Keratinocyte (primary cell): ENCODE measurements around the gene TBC1D2. TPM values are rescaled to one million over a fixed set of nuclear protein-coding genes. Genes with fewer than 3 reads are reported as not detected.

Experiments used
- DNase-seq: peaks from one replicate; pipeline ENCODE4 v3.0.0-alpha.2; 2011; ENCODE audit warnings: low read depth, missing footprints, low spot score
- FAIRE-seq: peaks from 2 replicates; lab custom pipeline; 2011; peaks lifted over from hg19 to GRCh38; lab: Jason Lieb, UNC
- H2AFZ ChIP-seq: 2 replicates; pipeline ENCODE4 v1.6.0; 2012; ENCODE audit warnings: low read length, control low read depth, inconsistent platforms; ENCODE audit not compliant: control insufficient read depth
- H3K27ac ChIP-seq: 2 replicates; pipeline ENCODE4 v1.5.1; 2011; ENCODE audit warnings: low read length; ENCODE audit not compliant: control insufficient read depth, insufficient read depth
- H3K27me3 ChIP-seq: 3 replicates; pipeline ENCODE4 v1.6.0; 2011; ENCODE audit warnings: low read length; ENCODE audit not compliant: control insufficient read depth, insufficient read depth; ENCODE audit errors: extremely low read depth
- H3K36me3 ChIP-seq, 2 experiments: 2 replicates in 1 of 2; 3 replicates in 1 of 2; pipeline ENCODE4 v1.5.1; 2011; ENCODE audit warnings: low read length in 2 of 2, mild to moderate bottlenecking in 1 of 2; ENCODE audit not compliant: control insufficient read depth in 2 of 2, insufficient read depth in 2 of 2; ENCODE audit errors: extremely low read depth in 1 of 2
- H3K4me1 ChIP-seq: 3 replicates; pipeline ENCODE4 v1.5.1; 2011; ENCODE audit warnings: low read length; ENCODE audit not compliant: control insufficient read depth, insufficient read depth; ENCODE audit errors: extremely low read depth
- H3K4me2 ChIP-seq: 3 replicates; pipeline ENCODE4 v1.6.0; 2011; ENCODE audit warnings: low read depth, low read length; ENCODE audit not compliant: control insufficient read depth, insufficient read depth; ENCODE audit errors: extremely low read depth
- H3K4me3 ChIP-seq, 3 experiments: fragments of 200-600 bp in 1 of 3; sonication (generic) in 1 of 3; 2 replicates in 2 of 3; 3 replicates in 1 of 3; pipeline ENCODE4 v1.5.1; 2011 to 2016; ENCODE audit warnings: low read length in 3 of 3, mild to moderate bottlenecking in 3 of 3, control low read depth in 2 of 3, inconsistent platforms in 1 of 3, low read depth in 1 of 3, mixed read lengths in 1 of 3, mixed run types in 1 of 3, moderate library complexity in 1 of 3; ENCODE audit not compliant: control insufficient read depth in 2 of 3, insufficient read depth in 2 of 3; ENCODE audit errors: extremely low read depth in 1 of 3
- H3K79me2 ChIP-seq: 2 replicates; pipeline ENCODE4 v1.6.0; 2012; ENCODE audit warnings: low read length; ENCODE audit not compliant: control insufficient read depth, insufficient read depth
- H3K9ac ChIP-seq: 3 replicates; pipeline ENCODE4 v1.6.0; 2011; ENCODE audit warnings: low read length; ENCODE audit not compliant: control insufficient read depth, insufficient read depth; ENCODE audit errors: extremely low read depth
- H3K9me1 ChIP-seq: 3 replicates; pipeline ENCODE4 v1.6.0; 2011; ENCODE audit warnings: low read length; ENCODE audit not compliant: control insufficient read depth, insufficient read depth; ENCODE audit errors: extremely low read depth
- H3K9me3 ChIP-seq: 2 replicates; pipeline ENCODE4 v1.5.1; 2012; ENCODE audit warnings: low read depth, low read length; ENCODE audit not compliant: control insufficient read depth
- H4K20me1 ChIP-seq: 3 replicates; pipeline ENCODE4 v1.6.0; 2011; ENCODE audit warnings: low read length; ENCODE audit not compliant: control insufficient read depth, insufficient read depth; ENCODE audit errors: extremely low read depth
- CTCF ChIP-seq, 3 experiments: IDR thresholded peaks in 1 of 3; conservative IDR thresholded peaks in 1 of 3; optimal IDR thresholded peaks in 1 of 3; 2 replicates in 2 of 3; 3 replicates in 1 of 3; pipeline versions ENCODE3 to v1.5.1; 2011; ENCODE audit warnings: low read length in 3 of 3, mild to moderate bottlenecking in 3 of 3, moderate library complexity in 2 of 3, control low read depth in 1 of 3, inconsistent platforms in 1 of 3; ENCODE audit not compliant: insufficient read depth in 2 of 3; ENCODE audit errors: extremely low read depth in 1 of 3
- EZH2 ChIP-seq: IDR thresholded peaks from one replicate; pipeline ENCODE4 v1.6.1; 2012; ENCODE audit warnings: inconsistent platforms, mild to moderate bottlenecking, low read length, moderate library complexity
- dilution Hi-C: fragments of 300-500 bp; cut with MboI; formaldehyde crosslinking; loops from one replicate; pipeline ENCODE4 v1.7.0; 2020; ENCODE audit warnings: low sequenced_read_pairs; ENCODE audit not compliant: extremely low pct_ligation_motif_present
- polyA plus RNA-seq, 5 experiments: library from polyadenylated mRNA; depleted of rRNA in 3 of 5; stranded (reverse) in 3 of 5; stranded (forward) in 1 of 5; unstranded in 1 of 5; fragments of >200 nt; gene quantifications; 1 replicate in 1 of 5; 2 replicates in 3 of 5; 3 replicates in 1 of 5; pipeline versions ENCODE4 v1.2.1 to v1.2.3, GENCODE V29; 2011 to 2012; ENCODE audit warnings: missing spikeins in 2 of 5, low read depth in 1 of 5, low replicate concordance in 1 of 5

Gene TBC1D2
- polyA plus RNA-seq, 1 donor (not counting 4 experiments of a cell fraction or from before 2014, with no cell fraction given), result 59.2 TPM

GRCh38 chr9:98203153-98203552, 52.3 kb downstream of the TBC1D2 start:
- dilution Hi-C loops, result no loop called here
- H3K9ac ChIP-seq, result no peak overlapping the region
- no peak overlapping the region for H2AFZ ChIP-seq
- peaks cover 43 to 71% of the 10 kb centered on the region in 2 experiments for H3K36me3 ChIP-seq
- no peak overlapping the region for H3K4me3 ChIP-seq
- H3K9me1 ChIP-seq, result no peaks in the 10 kb centered on the region
- DNase-seq (no peak), FAIRE-seq (no peak)
- no peaks in the 10 kb centered on the region for H3K79me2 ChIP-seq
- H4K20me1 ChIP-seq, result no peaks in the 10 kb centered on the region
- TF ChIP-seq EZH2, result no peak
- no peak for TF ChIP-seq CTCF (optimal IDR thresholded peaks at IDR 0.05 in 1 of 3, IDR thresholded peaks at IDR 0.05 in 1 of 3, conservative IDR thresholded peaks at IDR 0.05 in 1 of 3; ENCODE audit: extremely low read depth in 1 of 3, insufficient read depth in 2 of 3, low read length in 3 of 3)
- no peaks in the 10 kb centered on the region for H3K27me3 ChIP-seq
- H3K4me2 ChIP-seq, result no peak overlapping the region
- no peak overlapping the region for H3K27ac ChIP-seq
- H3K9me3 ChIP-seq, result no peaks in the 10 kb centered on the region
- peaks cover 24% of the 10 kb centered on the region for H3K4me1 ChIP-seq

GRCh38 chr9:98202252-98202651, 53.2 kb downstream of the TBC1D2 start:
- no peaks in the 10 kb centered on the region for H4K20me1 ChIP-seq
- dilution Hi-C loops, result no loop called here
- FAIRE-seq, result no peak
- H2AFZ ChIP-seq, result no peak overlapping the region
- TF ChIP-seq CTCF (optimal IDR thresholded peaks at IDR 0.05 in 1 of 3, IDR thresholded peaks at IDR 0.05 in 1 of 3, conservative IDR thresholded peaks at IDR 0.05 in 1 of 3; ENCODE audit: extremely low read depth in 1 of 3, insufficient read depth in 2 of 3, low read length in 3 of 3), result no peak
- TF ChIP-seq EZH2, result no peak
- H3K27me3 ChIP-seq, result no peaks in the 10 kb centered on the region
- no peaks in the 10 kb centered on the region for H3K9me1 ChIP-seq
- peaks cover 42 to 68% of the 10 kb centered on the region in 2 experiments for H3K36me3 ChIP-seq
- peaks cover 15% of the 10 kb centered on the region for H3K4me1 ChIP-seq
- no peak overlapping the region for H3K27ac ChIP-seq
- H3K4me2 ChIP-seq, result no peak overlapping the region
- H3K4me3 ChIP-seq, result no peak overlapping the region
- no peaks in the 10 kb centered on the region for H3K79me2 ChIP-seq
- no peak overlapping the region for H3K9ac ChIP-seq
- no peak for DNase-seq
- no peaks in the 10 kb centered on the region for H3K9me3 ChIP-seq
